SK-N-SH treated with all-trans-retinoic acid at 6 μM for 48 hours (cell line): ENCODE measurements around the gene PIAS1.

Experiments
- ATAC-seq: fragments of 200-7000 bp; cut with Tn5 transposase; 3 replicates; pipeline ENCODE4 v1.9.1; 2020; ENCODE audit warnings: mild to moderate bottlenecking, moderate library complexity
- ARNTL ChIP-seq: fragments of 450-650 bp; formaldehyde crosslinking; IDR thresholded peaks from 2 replicates; pipeline ENCODE4 v1.5.0; 2020; ENCODE audit warnings: low read depth, mild to moderate bottlenecking, moderate library complexity, borderline replicate concordance
- BACH2 ChIP-seq: fragments of 250-450 bp; sonication (Bioruptor Pico); IDR thresholded peaks from 2 replicates; pipeline ENCODE4 v1.9.0; 2021; ENCODE audit warnings: mild to moderate bottlenecking, borderline replicate concordance
- CREB5 ChIP-seq: fragments of 250-450 bp; sonication (Bioruptor Pico); IDR thresholded peaks from 2 replicates; pipeline ENCODE4 v1.5.1; 2020; ENCODE audit warnings: low read depth, mild to moderate bottlenecking, moderate library complexity
- CSDC2 ChIP-seq: fragments of 250-450 bp; sonication (Bioruptor Pico); IDR thresholded peaks from 2 replicates; pipeline ENCODE4 v1.5.0; 2020; ENCODE audit warnings: mild to moderate bottlenecking, moderate library complexity
- CSRNP3 ChIP-seq: fragments of 250-450 bp; sonication (Bioruptor Pico); IDR thresholded peaks from 2 replicates; pipeline ENCODE4 v1.5.1; 2021; ENCODE audit warnings: mild to moderate bottlenecking, moderate library complexity
- GLIS3 ChIP-seq: fragments of 250-450 bp; sonication (Bioruptor Pico); IDR thresholded peaks from 2 replicates; pipeline ENCODE4 v1.5.0; 2020; ENCODE audit warnings: mild to moderate bottlenecking, moderate library complexity
- ISL1 ChIP-seq: fragments of 250-450 bp; sonication (Bioruptor Pico); IDR thresholded peaks from 2 replicates; pipeline ENCODE4 v2.1.2; 2022; ENCODE audit warnings: mild to moderate bottlenecking, moderate library complexity
- POU6F1 ChIP-seq: fragments of 250-450 bp; sonication (Bioruptor Pico); IDR thresholded peaks from 2 replicates; pipeline ENCODE4 v1.8.0; 2021; ENCODE audit warnings: low read depth, mild to moderate bottlenecking, moderate library complexity, borderline replicate concordance
- RARB ChIP-seq: fragments of 250-450 bp; sonication (Bioruptor Pico); IDR thresholded peaks from 2 replicates; pipeline ENCODE4 v1.8.0; 2021; ENCODE audit warnings: mild to moderate bottlenecking, moderate library complexity
- SNAI2 ChIP-seq: fragments of 250-450 bp; sonication (Bioruptor Pico); IDR thresholded peaks from 2 replicates; pipeline ENCODE4 v1.5.0; 2020; ENCODE audit warnings: mild to moderate bottlenecking, moderate library complexity
- TCF4 ChIP-seq: fragments of 250-450 bp; sonication (Bioruptor Pico); IDR thresholded peaks from 2 replicates; pipeline ENCODE4 v1.8.0; 2021; ENCODE audit warnings: mild to moderate bottlenecking, moderate library complexity, borderline replicate concordance
- TOX ChIP-seq: fragments of 250-450 bp; sonication (Bioruptor Pico); IDR thresholded peaks from 2 replicates; pipeline ENCODE4 v1.8.0; 2021; ENCODE audit warnings: mild to moderate bottlenecking, moderate library complexity, borderline replicate concordance
- ZC3H10 ChIP-seq: fragments of 250-450 bp; sonication (Bioruptor Pico); IDR thresholded peaks from 2 replicates; pipeline ENCODE4 v1.5.1; 2021; ENCODE audit warnings: mild to moderate bottlenecking, moderate library complexity
- ZFP3 ChIP-seq: fragments of 250-450 bp; sonication (Bioruptor Pico); IDR thresholded peaks from 2 replicates; pipeline ENCODE4 v1.5.0; 2020; ENCODE audit warnings: mild to moderate bottlenecking, moderate library complexity
- ZFP30 ChIP-seq: fragments of 450-650 bp; formaldehyde crosslinking; IDR thresholded peaks from 2 replicates; pipeline ENCODE4 v1.5.0; 2022; ENCODE audit warnings: mild to moderate bottlenecking, moderate library complexity
- ZNF70 ChIP-seq: fragments of 450-650 bp; formaldehyde crosslinking; IDR thresholded peaks from 2 replicates; pipeline ENCODE4 v1.5.0; 2020; ENCODE audit warnings: mild to moderate bottlenecking, moderate library complexity
- ZNF8 ChIP-seq: fragments of 450-650 bp; formaldehyde crosslinking; IDR thresholded peaks from 2 replicates; pipeline ENCODE4 v1.5.0; 2020; ENCODE audit warnings: mild to moderate bottlenecking, moderate library complexity
- TF ChIP-seq, protein P1 (sequence below): fragments of 250-450 bp; sonication (Bioruptor Pico); IDR thresholded peaks from 2 replicates; pipeline ENCODE4 v1.8.0; 2020; ENCODE audit warnings: mild to moderate bottlenecking, moderate library complexity, borderline replicate concordance
- TF ChIP-seq, protein P2 (sequence below): fragments of 250-450 bp; sonication (Bioruptor Pico); IDR thresholded peaks from 2 replicates; pipeline ENCODE4 v1.5.0; 2020; ENCODE audit warnings: mild to moderate bottlenecking, moderate library complexity

The PIAS1 gene

GRCh38 chr15:68113273-68113672 is 59.2 kb downstream of the PIAS1 start (continued):
- TF ChIP-seq, protein P1, sequence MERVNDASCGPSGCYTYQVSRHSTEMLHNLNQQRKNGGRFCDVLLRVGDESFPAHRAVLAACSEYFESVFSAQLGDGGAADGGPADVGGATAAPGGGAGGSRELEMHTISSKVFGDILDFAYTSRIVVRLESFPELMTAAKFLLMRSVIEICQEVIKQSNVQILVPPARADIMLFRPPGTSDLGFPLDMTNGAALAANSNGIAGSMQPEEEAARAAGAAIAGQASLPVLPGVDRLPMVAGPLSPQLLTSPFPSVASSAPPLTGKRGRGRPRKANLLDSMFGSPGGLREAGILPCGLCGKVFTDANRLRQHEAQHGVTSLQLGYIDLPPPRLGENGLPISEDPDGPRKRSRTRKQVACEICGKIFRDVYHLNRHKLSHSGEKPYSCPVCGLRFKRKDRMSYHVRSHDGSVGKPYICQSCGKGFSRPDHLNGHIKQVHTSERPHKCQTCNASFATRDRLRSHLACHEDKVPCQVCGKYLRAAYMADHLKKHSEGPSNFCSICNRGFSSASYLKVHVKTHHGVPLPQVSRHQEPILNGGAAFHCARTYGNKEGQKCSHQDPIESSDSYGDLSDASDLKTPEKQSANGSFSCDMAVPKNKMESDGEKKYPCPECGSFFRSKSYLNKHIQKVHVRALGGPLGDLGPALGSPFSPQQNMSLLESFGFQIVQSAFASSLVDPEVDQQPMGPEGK (CRISPR knock-in tag): no peak
- TF ChIP-seq CSRNP3 (CRISPR knock-in tag) (no peak), ZFP3 (no peak), ISL1 (CRISPR knock-in tag) (no peak), GLIS3 (CRISPR knock-in tag) (no peak)

- ATAC-seq: peak; percentile 21; the same call in 2 of the 3 replicates
- no peak for TF ChIP-seq BACH2 (CRISPR knock-in tag)
- TF ChIP-seq RARB: no peak
- no peak for TF ChIP-seq ZFP3
- no peak for TF ChIP-seq ZFP30 (CRISPR knock-in tag)
- TF ChIP-seq ZNF70 (CRISPR knock-in tag): no peak
- TF ChIP-seq TCF4 (CRISPR knock-in tag): no peak
- no peak for TF ChIP-seq CREB5 (CRISPR knock-in tag)
- TF ChIP-seq, protein P1 (CRISPR knock-in tag): no peak
- TF ChIP-seq SNAI2 (CRISPR knock-in tag): no peak
- TF ChIP-seq POU6F1: no peak
- TF ChIP-seq ZC3H10 (CRISPR knock-in tag): no peak
These were observed 59.6 kb downstream of the PIAS1 start for GRCh38 chr15:68113751-68114150.

DNA sequence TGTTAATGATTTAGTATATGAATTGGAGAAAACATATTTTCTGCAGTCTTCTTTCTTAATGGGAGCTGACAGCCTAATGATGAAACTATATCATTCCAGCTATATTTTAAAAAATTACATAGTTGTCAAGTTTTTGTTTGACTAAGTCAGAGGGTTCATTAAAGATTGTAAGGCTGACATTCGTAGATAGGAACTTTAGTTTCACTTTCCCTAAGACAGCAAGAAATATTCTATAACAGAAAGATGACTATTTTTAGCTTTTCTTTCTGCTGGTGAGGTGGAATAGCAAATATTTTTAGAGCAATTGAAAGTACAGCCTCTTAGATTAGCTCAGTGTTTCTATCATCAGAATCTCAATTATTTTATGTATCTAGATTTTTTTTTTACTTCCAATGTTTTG is 60.2 kb downstream of the PIAS1 start:
- ATAC-seq: peak; percentile 73

DNA sequence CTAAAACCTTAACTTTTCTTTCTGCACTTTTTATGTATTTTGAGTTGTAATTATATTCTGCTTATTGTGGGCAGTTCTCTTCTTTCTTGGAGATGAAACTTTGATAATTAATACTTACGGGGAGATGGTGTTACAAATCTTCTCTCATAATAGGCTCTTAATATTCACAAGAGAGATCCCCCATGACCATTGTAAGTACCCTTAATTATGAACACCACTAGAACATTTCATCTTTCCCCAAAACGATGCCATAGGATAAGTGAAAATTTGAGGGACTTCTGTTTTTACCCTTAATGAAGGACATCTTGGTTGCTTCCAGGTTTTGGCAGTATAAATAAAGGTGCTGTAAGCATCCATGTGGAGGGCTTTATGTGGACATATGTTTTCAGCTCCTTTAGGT is 60.7 kb downstream of the PIAS1 start:
- ATAC-seq: no peak
- no peak for TF ChIP-seq BACH2 (CRISPR knock-in tag)
- peak; percentile 88 for TF ChIP-seq ZNF70 (CRISPR knock-in tag)
- TF ChIP-seq, all 23 proteins: peak for 1

More for the DNA sequence above, 60.2 kb downstream of the PIAS1 start:
- TF ChIP-seq ZNF8 (CRISPR knock-in tag) (no peak), ZC3H10 (CRISPR knock-in tag) (no peak), BACH2 (CRISPR knock-in tag) (no peak), RARB (no peak), ZNF70 (CRISPR knock-in tag) (no peak), CSDC2 (CRISPR knock-in tag) (no peak), ISL1 (CRISPR knock-in tag) (no peak), CSRNP3 (CRISPR knock-in tag) (no peak), SNAI2 (CRISPR knock-in tag) (no peak), GLIS3 (CRISPR knock-in tag) (no peak)

- no peak for ATAC-seq
- TF ChIP-seq TOX (CRISPR knock-in tag): no peak
- TF ChIP-seq RARB: no peak
- no peak for TF ChIP-seq ZNF8 (CRISPR knock-in tag)
- no peak for TF ChIP-seq ARNTL (CRISPR knock-in tag)
- TF ChIP-seq ZFP3: no peak
- TF ChIP-seq, protein P2, sequence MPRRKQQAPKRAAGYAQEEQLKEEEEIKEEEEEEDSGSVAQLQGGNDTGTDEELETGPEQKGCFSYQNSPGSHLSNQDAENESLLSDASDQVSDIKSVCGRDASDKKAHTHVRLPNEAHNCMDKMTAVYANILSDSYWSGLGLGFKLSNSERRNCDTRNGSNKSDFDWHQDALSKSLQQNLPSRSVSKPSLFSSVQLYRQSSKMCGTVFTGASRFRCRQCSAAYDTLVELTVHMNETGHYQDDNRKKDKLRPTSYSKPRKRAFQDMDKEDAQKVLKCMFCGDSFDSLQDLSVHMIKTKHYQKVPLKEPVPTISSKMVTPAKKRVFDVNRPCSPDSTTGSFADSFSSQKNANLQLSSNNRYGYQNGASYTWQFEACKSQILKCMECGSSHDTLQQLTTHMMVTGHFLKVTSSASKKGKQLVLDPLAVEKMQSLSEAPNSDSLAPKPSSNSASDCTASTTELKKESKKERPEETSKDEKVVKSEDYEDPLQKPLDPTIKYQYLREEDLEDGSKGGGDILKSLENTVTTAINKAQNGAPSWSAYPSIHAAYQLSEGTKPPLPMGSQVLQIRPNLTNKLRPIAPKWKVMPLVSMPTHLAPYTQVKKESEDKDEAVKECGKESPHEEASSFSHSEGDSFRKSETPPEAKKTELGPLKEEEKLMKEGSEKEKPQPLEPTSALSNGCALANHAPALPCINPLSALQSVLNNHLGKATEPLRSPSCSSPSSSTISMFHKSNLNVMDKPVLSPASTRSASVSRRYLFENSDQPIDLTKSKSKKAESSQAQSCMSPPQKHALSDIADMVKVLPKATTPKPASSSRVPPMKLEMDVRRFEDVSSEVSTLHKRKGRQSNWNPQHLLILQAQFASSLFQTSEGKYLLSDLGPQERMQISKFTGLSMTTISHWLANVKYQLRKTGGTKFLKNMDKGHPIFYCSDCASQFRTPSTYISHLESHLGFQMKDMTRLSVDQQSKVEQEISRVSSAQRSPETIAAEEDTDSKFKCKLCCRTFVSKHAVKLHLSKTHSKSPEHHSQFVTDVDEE: no peak
- TF ChIP-seq SNAI2 (CRISPR knock-in tag): no peak
- TF ChIP-seq ISL1 (CRISPR knock-in tag): no peak
- no peak for TF ChIP-seq GLIS3 (CRISPR knock-in tag)
- no peak for TF ChIP-seq TCF4 (CRISPR knock-in tag)
- TF ChIP-seq ZNF70 (CRISPR knock-in tag): no peak
These were observed 70.6 kb downstream of the PIAS1 start for GRCh38 chr15:68124700-68125099.
